GM23338 (cell line): Measurements from ENCODE around the gene FAM174C. TPM values are rescaled to one million over a fixed set of nuclear protein-coding genes. Genes with fewer than 3 reads are reported as not detected.

ENCODE experiments used
- ATAC-seq: fragments of 200-7000 bp; cut with Tn5 transposase; 3 replicates; pipeline ENCODE4 v1.9.1; 2020
- DNase-seq: peaks from one replicate; pipeline ENCODE4 v3.0.0-alpha.2; 2015; ENCODE audit warnings: low spot score
- H2AFZ ChIP-seq: fragments of 200-600 bp; sonication (generic); 2 replicates; pipeline ENCODE4 v1.8.0; 2016; ENCODE audit warnings: antibody characterized with exemption, mild to moderate bottlenecking, moderate library complexity
- H3F3A ChIP-seq: fragments of 200-600 bp; sonication (generic); replicated peaks from 2 replicates; pipeline ENCODE4 v1.8.0; 2017; ENCODE audit warnings: antibody characterized with exemption, mixed run types, low read depth
- H3K27ac ChIP-seq: fragments of 200-600 bp; sonication (generic); 2 replicates; pipeline ENCODE4 v1.6.1; 2016; ENCODE audit warnings: low read depth
- H3K27me3 ChIP-seq: fragments of 200-600 bp; sonication (generic); 2 replicates; pipeline ENCODE4 v1.8.0; 2016; ENCODE audit warnings: mild to moderate bottlenecking, mixed run types, moderate library complexity; ENCODE audit not compliant: insufficient read depth
- H3K36me3 ChIP-seq: fragments of 200-600 bp; sonication (generic); 2 replicates; pipeline ENCODE4 v1.8.0; 2016; ENCODE audit warnings: mild to moderate bottlenecking; ENCODE audit not compliant: insufficient read depth
- H3K4me1 ChIP-seq: fragments of 200-600 bp; sonication (generic); 2 replicates; pipeline ENCODE4 v1.8.0; 2016; ENCODE audit warnings: mild to moderate bottlenecking, moderate library complexity; ENCODE audit not compliant: insufficient read depth
- H3K4me2 ChIP-seq: fragments of 200-600 bp; sonication (generic); 2 replicates; pipeline ENCODE4 v1.7.1; 2017; ENCODE audit warnings: mixed run types
- H3K4me3 ChIP-seq: fragments of 200-600 bp; sonication (generic); 2 replicates; pipeline ENCODE4 v1.6.1; 2016; ENCODE audit warnings: mixed run types
- H3K79me2 ChIP-seq: fragments of 200-600 bp; sonication (generic); replicated peaks from 2 replicates; pipeline ENCODE4 v1.8.0; 2017; ENCODE audit warnings: mild to moderate bottlenecking; ENCODE audit not compliant: insufficient read depth
- H3K9me2 ChIP-seq: fragments of 200-600 bp; sonication (generic); 2 replicates; pipeline ENCODE4 v1.8.0; 2017; ENCODE audit not compliant: insufficient read depth
- H4K20me1 ChIP-seq: fragments of 200-600 bp; sonication (generic); replicated peaks from 2 replicates; pipeline ENCODE4 v1.8.0; 2017; ENCODE audit warnings: mild to moderate bottlenecking; ENCODE audit not compliant: insufficient read depth
- H3K27ac Mint-ChIP-seq: 2 replicates; pipeline ENCODE4 v1.8.0; 2020; ENCODE audit warnings: inconsistent platforms, mild to moderate bottlenecking, moderate library complexity, mixed read lengths
- H3K27me3 Mint-ChIP-seq: 3 replicates; pipeline ENCODE4 v1.8.0; 2022; ENCODE audit warnings: low read depth, mild to moderate bottlenecking, moderate library complexity, mixed read lengths, inconsistent platforms; ENCODE audit not compliant: insufficient read depth, poor library complexity
- H3K36me3 Mint-ChIP-seq: 3 replicates; pipeline ENCODE4 v1.8.0; 2021; ENCODE audit warnings: low read depth, mild to moderate bottlenecking, inconsistent platforms, moderate library complexity, mixed read lengths
- H3K4me1 Mint-ChIP-seq: 3 replicates; pipeline ENCODE4 v1.8.0; 2020; ENCODE audit warnings: mild to moderate bottlenecking, inconsistent platforms, mixed read lengths
- H3K4me3 Mint-ChIP-seq: 3 replicates; pipeline ENCODE4 v1.8.0; 2021; ENCODE audit warnings: moderate library complexity, mild to moderate bottlenecking, inconsistent platforms, mixed read lengths
- H3K9me3 Mint-ChIP-seq: 3 replicates; pipeline ENCODE4 v1.8.0; 2020; ENCODE audit warnings: moderate library complexity, mild to moderate bottlenecking, inconsistent platforms, mixed read lengths
- CTCF ChIP-seq, 2 experiments: fragments of 200-600 bp in 1 of 2; sonication (generic) in 1 of 2; conservative IDR thresholded peaks; 2 replicates each; pipeline versions ENCODE4 v1.5.1 to v1.6.1; 2016 to 2017; ENCODE audit warnings: antibody characterized with exemption in 2 of 2, low read depth in 2 of 2, mild to moderate bottlenecking in 2 of 2, moderate library complexity in 1 of 2
- ETS1 ChIP-seq: IDR thresholded peaks from 2 replicates; pipeline ENCODE4 v1.6.1; 2016; ENCODE audit warnings: antibody characterized with exemption
- EZH2 ChIP-seq: fragments of 200-600 bp; sonication (generic); IDR thresholded peaks from one replicate; pipeline ENCODE4 v1.8.0; 2017; ENCODE audit warnings: antibody characterized with exemption, mild to moderate bottlenecking, low read depth; ENCODE audit not compliant: unreplicated experiment
- REST ChIP-seq: IDR thresholded peaks from one replicate; pipeline ENCODE4 v1.6.1; 2018; ENCODE audit warnings: antibody characterized with exemption; ENCODE audit not compliant: unreplicated experiment
- ZNF114 ChIP-seq: fragments of 250-450 bp; sonication (Bioruptor Pico); IDR thresholded peaks from 2 replicates; pipeline ENCODE4 v1.5.0; 2020; ENCODE audit warnings: mild to moderate bottlenecking, moderate library complexity
- ZNF331 ChIP-seq: fragments of 250-450 bp; sonication (Bioruptor Pico); IDR thresholded peaks from 2 replicates; pipeline ENCODE4 v1.5.0; 2020; ENCODE audit warnings: low read depth, mild to moderate bottlenecking, moderate library complexity
- polyA plus RNA-seq: library from polyadenylated mRNA; unstranded; fragments of >200 nt; fragmentation: Nextera tagmentation; extraction: Ambion mirVana; gene quantifications from 2 replicates; pipeline ENCODE4 v1.2.1, GENCODE V29; 2016
- total RNA-seq: library from RNA; depleted of rRNA; stranded (reverse); fragments of >200 nt; shearing (Covaris generic); gene quantifications from 2 replicates; pipeline ENCODE4 v1.2.3, GENCODE V29; 2014
- TF ChIP-seq, protein P1 (sequence below): fragments of 250-450 bp; sonication (Bioruptor Pico); IDR thresholded peaks from 2 replicates; pipeline ENCODE4 v1.5.0; 2020; ENCODE audit warnings: mild to moderate bottlenecking, moderate library complexity

The FAM174C gene
- total and polyA plus RNA-seq, 2 experiments from 2014 or later: 60.4 to 68.0 TPM

DNA sequence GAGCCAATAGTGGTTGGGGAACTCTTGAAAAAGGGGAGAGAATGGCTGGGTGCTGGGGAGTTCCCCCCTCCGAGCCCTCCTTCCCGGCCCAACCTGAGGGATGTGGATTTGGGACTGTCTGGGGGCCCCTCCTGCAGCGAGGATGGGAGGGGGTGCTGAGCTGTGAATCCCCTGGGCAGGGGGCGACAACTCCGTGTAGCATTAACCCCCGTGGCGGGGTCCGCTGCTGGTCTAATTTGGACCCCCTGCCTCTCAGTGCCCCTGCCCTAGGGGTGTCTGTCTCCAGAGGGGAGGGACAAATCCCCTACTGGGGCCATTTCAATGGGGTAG lies 17.2 kb upstream of the FAM174C start:
- peak overlapping the region; percentile 35; the same call in 1 of the 2 replicates for H3K4me2 ChIP-seq
- TF ChIP-seq ZNF114 (CRISPR knock-in tag) (no peak), CTCF (conservative IDR thresholded peaks at IDR 0.05; ENCODE audit: low read depth in 2 of 2) (no peak), EZH2 (no peak), REST (no peak)
- H3K79me2 ChIP-seq: peaks cover 26% of the 10 kb centered on the region
- peaks cover 50% of the 10 kb centered on the region for H3K4me1 ChIP-seq
- Mint-ChIP-seq H3K36me3 (peaks cover 52% of the 10 kb centered on the region), H3K9me3 (no peaks in the 10 kb centered on the region; the same call in 1 of the 3 replicates), H3K27me3 (peaks cover 35% of the 10 kb centered on the region), H3K4me1 (peaks cover 58% of the 10 kb centered on the region), H3K27ac (no peak overlapping the region), H3K4me3 (peak overlapping the region; percentile 39; the same call in 1 of the 3 replicates)
- peak overlapping the region; percentile 94 for H3K27ac ChIP-seq
- peaks cover 24% of the 10 kb centered on the region for H4K20me1 ChIP-seq
- H3F3A ChIP-seq: peaks cover 73% of the 10 kb centered on the region
- ATAC-seq: no peak
- no peak overlapping the region for H2AFZ ChIP-seq
- no peak for DNase-seq
- peaks cover 19% of the 10 kb centered on the region for H3K36me3 ChIP-seq
- no peaks in the 10 kb centered on the region for H3K9me2 ChIP-seq
- no peak overlapping the region for H3K4me3 ChIP-seq
- no peaks in the 10 kb centered on the region for H3K27me3 ChIP-seq

- H3K27ac ChIP-seq: peak overlapping the region; percentile 94
- H3K36me3 ChIP-seq: peaks cover 19% of the 10 kb centered on the region
- no peaks in the 10 kb centered on the region for H3K27me3 ChIP-seq
- no peaks in the 10 kb centered on the region for H3K9me2 ChIP-seq
- Mint-ChIP-seq H3K27ac (peak overlapping the region; percentile 78; the same call in 1 of the 2 replicates), H3K9me3 (no peaks in the 10 kb centered on the region; the same call in 1 of the 3 replicates), H3K4me3 (peak overlapping the region; percentile 38), H3K36me3 (peaks cover 49% of the 10 kb centered on the region), H3K4me1 (peaks cover 59% of the 10 kb centered on the region), H3K27me3 (peaks cover 38% of the 10 kb centered on the region)
- DNase-seq (no peak), ATAC-seq (no peak)
- H3F3A ChIP-seq: peaks cover 73% of the 10 kb centered on the region
- H3K4me1 ChIP-seq: peaks cover 54% of the 10 kb centered on the region
- peak overlapping the region; percentile 95; the same call in 1 of the 2 replicates for H3K4me3 ChIP-seq
- H3K79me2 ChIP-seq: peaks cover 24% of the 10 kb centered on the region
- peak overlapping the region; percentile 82; the same call in 1 of the 2 replicates for H3K4me2 ChIP-seq
- no peak overlapping the region for H2AFZ ChIP-seq
- H4K20me1 ChIP-seq: peaks cover 24% of the 10 kb centered on the region
- no peak for TF ChIP-seq ZNF331 (CRISPR knock-in tag)
- TF ChIP-seq, protein P1, sequence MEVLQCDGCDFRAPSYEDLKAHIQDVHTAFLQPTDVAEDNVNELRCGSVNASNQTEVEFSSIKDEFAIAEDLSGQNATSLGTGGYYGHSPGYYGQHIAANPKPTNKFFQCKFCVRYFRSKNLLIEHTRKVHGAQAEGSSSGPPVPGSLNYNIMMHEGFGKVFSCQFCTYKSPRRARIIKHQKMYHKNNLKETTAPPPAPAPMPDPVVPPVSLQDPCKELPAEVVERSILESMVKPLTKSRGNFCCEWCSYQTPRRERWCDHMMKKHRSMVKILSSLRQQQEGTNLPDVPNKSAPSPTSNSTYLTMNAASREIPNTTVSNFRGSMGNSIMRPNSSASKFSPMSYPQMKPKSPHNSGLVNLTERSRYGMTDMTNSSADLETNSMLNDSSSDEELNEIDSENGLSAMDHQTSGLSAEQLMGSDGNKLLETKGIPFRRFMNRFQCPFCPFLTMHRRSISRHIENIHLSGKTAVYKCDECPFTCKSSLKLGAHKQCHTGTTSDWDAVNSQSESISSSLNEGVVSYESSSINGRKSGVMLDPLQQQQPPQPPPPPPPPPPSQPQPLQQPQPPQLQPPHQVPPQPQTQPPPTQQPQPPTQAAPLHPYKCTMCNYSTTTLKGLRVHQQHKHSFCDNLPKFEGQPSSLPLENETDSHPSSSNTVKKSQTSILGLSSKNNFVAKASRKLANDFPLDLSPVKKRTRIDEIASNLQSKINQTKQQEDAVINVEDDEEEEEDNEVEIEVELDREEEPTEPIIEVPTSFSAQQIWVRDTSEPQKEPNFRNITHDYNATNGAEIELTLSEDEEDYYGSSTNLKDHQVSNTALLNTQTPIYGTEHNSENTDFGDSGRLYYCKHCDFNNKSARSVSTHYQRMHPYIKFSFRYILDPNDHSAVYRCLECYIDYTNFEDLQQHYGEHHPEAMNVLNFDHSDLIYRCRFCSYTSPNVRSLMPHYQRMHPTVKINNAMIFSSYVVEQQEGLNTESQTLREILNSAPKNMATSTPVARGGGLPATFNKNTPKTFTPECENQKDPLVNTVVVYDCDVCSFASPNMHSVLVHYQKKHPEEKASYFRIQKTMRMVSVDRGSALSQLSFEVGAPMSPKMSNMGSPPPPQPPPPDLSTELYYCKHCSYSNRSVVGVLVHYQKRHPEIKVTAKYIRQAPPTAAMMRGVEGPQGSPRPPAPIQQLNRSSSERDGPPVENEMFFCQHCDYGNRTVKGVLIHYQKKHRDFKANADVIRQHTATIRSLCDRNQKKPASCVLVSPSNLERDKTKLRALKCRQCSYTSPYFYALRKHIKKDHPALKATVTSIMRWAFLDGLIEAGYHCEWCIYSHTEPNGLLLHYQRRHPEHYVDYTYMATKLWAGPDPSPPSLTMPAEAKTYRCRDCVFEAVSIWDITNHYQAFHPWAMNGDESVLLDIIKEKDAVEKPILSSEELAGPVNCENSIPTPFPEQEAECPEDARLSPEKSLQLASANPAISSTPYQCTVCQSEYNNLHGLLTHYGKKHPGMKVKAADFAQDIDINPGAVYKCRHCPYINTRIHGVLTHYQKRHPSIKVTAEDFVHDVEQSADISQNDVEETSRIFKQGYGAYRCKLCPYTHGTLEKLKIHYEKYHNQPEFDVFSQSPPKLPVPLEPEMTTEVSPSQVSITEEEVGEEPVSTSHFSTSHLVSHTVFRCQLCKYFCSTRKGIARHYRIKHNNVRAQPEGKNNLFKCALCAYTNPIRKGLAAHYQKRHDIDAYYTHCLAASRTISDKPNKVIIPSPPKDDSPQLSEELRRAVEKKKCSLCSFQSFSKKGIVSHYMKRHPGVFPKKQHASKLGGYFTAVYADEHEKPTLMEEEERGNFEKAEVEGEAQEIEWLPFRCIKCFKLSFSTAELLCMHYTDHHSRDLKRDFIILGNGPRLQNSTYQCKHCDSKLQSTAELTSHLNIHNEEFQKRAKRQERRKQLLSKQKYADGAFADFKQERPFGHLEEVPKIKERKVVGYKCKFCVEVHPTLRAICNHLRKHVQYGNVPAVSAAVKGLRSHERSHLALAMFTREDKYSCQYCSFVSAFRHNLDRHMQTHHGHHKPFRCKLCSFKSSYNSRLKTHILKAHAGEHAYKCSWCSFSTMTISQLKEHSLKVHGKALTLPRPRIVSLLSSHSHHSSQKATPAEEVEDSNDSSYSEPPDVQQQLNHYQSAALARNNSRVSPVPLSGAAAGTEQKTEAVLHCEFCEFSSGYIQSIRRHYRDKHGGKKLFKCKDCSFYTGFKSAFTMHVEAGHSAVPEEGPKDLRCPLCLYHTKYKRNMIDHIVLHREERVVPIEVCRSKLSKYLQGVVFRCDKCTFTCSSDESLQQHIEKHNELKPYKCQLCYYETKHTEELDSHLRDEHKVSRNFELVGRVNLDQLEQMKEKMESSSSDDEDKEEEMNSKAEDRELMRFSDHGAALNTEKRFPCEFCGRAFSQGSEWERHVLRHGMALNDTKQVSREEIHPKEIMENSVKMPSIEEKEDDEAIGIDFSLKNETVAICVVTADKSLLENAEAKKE (CRISPR knock-in tag): no peak
- no peak for TF ChIP-seq EZH2
- TF ChIP-seq ETS1: no peak
Observed at GRCh38 chr19:1258707-1259205, 16.6 kb upstream of the FAM174C start.
